HG02588 (cell line): ENCODE data around the gene TOX2.

Source experiments
- ATAC-seq: cut with Tn5 transposase; IDR thresholded peaks from one replicate; pipeline ENCODE4 v1.9.1; 2021; ENCODE audit warnings: mild to moderate bottlenecking, moderate library complexity; ENCODE audit not compliant: unreplicated experiment

Gene TOX2

DNA sequence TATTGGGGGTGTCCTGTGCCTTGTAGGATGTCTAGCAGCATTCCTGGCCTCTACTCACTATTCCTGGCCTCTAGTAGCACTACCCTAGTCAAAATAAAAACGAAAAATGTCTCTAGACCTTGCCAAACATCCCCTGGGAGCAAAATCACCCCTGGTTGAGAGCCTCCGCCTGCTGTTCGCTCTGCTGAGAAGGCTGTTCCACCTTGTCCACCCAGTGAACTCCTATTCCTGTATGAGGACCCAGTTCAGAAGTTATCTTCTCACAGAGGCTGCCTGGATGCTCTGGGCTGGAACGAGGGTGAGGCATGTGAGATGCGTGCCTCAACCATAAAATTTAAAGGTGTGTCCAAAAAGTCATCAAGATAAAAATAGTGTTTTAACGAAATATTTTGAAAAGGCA lies 101.9 kb downstream of the TOX2 start:
- ATAC-seq: no peak

DNA sequence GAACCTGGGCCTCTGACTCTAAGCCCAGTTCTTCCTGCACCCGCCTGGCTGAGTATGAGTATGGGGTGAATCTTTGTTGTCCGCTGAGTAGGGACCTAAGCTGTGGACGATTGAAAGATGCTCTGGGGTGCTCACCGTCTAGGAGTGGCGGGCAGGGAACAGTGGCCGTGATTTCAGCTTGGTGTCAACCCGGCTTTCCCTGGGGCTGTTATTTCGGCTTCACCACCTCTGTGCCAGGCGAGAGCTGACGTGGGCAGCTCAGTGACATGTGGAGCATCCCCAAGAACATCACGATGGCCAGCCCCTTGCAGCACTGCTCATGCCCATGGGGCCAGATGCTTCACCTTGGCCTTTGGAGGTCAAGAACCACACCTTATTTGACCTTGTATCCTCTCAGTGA lies 102.6 kb downstream of the TOX2 start:
- no peak for ATAC-seq

DNA sequence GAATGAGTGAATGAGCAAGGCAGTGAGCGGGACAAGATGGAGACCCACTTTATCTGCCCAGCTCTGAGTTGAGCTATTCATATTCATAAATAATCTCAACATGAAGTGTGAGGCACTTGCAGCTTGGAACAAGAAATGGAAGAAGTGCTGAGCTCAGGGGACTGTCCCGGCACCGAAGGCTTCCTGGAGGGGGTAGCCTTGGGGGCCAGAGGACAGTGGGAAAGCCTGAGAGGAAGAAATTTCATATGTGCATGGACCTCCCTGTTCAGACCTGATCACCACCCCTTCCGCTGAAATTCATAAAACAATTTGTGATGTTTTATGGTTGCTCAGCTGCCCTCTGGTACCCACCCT lies 103.2 kb downstream of the TOX2 start:
- no peak for ATAC-seq

DNA sequence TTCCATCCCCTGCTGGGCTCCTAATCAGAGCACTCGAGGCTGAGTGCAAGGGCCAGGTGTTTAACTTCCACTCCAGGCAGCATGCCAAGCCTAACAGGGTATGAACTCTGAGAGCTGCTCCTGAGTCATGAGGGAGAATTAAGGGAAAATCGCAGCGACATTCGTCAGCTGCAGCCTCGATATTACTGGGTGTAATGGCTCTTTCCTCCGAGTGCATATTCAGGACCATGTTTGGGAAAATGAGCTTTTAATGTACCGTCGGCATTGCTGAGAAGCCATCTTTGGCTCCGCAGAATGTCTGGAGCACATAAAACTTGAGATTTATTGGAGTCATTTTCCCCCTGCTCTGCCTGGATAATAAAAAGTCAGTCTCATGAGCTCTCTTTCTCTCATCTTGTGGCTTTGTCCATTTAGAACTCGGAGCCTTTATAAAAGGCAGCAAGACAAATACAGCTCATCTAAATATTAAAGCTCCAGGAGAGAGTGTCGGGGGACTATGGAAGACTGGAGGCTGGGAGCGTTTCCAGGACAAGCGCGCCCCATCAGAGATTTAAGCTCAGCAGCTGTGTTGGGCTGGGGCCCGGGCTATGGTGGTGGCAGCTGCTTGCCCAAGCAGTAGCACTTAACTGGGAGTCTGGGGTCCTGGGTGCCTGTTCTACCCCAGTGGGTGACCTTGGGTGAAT lies 103.7 kb downstream of the TOX2 start:
- ATAC-seq: no peak

DNA sequence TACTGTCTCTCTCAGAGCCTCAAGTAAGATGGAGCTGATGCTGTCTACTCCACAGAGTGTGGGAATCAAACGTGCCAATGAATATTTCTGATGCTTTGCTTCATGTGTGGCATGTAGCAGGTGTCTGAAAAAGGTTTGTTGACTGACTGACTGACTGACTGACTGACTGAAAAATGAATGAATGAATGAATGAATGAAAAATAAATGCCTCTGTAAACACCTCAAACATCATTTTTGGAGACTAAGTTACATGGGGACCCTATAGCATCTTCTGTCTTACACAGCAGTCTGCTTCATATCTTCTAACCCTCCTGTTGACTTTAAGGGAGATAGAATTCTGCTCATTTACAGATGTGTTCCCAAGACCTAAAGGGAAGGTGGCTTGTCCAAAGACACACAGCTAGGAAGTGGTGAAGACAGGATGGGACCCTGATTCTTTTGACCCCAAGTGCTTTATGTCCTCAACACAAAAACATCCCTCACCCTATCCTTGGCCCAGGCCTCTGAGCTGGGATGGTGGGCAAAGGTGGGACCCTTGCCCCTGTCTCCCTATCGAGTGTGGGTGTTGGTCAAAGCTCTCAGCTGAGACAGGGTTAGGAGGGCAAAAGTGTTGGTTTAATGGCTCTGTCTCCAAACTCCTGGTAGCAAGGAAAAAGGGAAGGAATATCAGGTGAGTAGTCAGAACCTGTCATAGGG lies 104.4 kb downstream of the TOX2 start:
- no peak for ATAC-seq

DNA sequence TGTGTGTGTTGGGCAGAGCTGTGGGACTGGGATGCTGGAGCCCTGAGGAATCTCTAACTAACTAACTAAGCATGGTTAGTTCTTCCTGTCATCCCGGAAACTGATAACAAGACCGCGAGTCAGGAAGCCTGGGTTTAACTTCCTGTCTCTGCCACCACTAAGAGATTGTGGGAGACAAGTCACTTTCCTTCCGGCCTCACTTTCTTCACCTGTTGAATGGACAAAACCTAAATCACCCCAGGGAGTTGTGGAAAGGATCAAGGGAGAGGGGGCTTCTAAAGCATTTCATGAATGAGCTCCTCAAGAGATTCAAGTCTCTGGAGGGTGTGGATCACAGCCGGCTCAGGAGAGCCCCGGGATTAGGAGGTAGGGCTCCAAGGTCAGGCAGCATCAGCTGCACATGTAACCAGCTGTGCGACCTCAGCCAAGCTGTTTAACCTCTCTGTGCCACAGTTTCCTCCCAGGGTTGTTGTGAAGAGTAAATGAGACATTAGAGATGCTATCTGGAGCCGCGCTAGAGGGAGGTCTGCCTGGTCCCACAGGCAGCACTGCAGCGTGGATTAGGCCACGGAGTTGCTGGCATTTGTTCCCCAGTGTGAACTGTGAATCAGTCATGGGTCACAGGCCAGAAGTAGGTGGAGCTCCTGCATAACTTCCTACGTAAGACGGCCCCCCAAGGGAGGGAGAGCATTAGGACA lies 105.1 kb downstream of the TOX2 start:
- no peak for ATAC-seq

DNA sequence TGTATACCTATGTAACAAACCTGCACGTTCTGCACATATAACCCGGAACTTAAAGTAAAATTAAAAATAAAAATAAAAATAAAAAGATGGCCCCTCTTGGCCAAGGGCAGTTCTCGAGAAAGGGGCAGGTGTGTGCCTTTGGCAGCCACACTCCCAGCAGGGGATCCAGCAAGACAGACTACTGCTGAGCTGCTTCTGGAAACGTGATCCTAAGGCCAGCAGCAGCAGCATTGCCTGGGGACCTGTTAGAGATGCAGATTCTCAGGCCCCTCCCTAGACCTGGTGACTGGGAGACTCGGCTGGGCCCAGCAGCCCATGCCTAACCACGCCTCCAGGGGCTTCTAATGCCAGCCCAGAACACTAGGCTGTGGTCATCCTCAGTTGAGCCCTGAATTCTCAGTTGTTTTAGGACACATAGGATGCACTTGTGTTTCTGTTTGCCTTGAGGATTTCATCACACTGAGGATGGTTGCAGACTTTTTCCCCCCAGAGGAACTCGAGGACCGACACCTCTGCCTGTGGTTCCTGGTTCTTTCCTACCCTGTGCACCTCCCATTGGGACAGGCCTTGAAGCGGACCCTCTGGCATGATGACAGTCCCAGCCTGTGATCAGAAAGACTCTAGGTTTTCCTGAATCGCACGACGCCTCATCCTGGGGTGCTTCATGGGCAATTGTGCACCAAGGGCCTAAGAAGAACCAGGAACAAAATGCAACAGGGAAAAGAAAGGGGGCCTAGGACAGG lies 105.9 kb downstream of the TOX2 start:
- ATAC-seq: no peak

DNA sequence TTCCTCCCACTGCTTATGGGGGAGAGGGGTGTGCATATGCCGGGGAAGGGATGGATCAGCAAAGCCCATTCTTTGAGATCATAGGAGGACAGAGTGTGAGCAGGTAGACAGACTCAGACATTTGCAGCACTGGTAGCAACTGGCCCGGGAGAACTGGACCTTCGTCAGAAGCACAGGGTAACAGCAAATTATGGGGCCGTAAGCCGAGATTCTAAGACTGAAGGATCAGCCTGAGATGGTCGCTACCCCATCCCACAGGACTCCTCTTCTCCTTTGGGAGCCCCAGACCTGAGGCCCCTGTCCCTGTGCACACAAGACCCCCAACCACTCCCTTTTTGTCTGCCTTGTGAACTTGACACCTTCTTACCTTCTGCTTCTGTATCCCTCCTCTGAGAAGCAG lies 106.5 kb downstream of the TOX2 start:
- ATAC-seq: no peak

DNA sequence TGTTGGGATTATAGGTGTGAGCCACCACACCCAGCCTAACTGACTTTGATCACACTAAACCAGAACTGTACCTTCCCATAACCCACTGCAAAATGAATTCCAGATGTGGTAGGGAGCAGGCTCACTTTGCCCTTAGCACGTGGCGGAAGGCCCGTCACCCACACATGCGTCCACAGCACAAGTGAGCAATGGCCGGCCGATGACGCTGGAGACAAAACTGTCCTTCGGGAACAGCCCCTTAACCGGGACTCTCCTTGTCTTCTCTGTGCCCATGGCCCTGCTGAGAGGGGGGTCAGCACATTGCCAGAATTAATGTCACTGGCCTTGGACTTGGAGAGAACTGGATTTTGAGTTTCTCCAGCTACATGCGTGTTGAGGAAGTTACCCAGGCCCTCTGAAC lies 107.2 kb downstream of the TOX2 start:
- ATAC-seq: no peak

DNA sequence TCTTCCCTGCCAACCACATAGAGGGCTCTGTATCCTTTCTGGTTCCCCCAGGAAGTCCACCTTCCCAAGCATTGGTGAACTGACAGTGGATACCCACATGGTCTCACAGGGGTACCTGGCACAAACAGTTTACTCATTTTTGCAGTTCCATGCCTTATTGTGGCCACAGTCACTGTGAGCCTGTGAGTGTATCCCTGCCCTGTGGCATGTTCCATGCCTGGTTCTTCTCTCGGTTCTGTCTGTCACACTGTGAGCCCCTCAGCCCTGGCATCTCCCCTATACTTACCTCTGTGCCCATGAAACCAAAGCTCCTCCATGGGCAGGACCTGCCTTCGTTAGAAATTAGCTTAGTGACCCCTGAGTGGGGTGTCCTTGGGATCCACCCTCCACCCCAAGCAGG lies 107.8 kb downstream of the TOX2 start:
- no peak for ATAC-seq

DNA sequence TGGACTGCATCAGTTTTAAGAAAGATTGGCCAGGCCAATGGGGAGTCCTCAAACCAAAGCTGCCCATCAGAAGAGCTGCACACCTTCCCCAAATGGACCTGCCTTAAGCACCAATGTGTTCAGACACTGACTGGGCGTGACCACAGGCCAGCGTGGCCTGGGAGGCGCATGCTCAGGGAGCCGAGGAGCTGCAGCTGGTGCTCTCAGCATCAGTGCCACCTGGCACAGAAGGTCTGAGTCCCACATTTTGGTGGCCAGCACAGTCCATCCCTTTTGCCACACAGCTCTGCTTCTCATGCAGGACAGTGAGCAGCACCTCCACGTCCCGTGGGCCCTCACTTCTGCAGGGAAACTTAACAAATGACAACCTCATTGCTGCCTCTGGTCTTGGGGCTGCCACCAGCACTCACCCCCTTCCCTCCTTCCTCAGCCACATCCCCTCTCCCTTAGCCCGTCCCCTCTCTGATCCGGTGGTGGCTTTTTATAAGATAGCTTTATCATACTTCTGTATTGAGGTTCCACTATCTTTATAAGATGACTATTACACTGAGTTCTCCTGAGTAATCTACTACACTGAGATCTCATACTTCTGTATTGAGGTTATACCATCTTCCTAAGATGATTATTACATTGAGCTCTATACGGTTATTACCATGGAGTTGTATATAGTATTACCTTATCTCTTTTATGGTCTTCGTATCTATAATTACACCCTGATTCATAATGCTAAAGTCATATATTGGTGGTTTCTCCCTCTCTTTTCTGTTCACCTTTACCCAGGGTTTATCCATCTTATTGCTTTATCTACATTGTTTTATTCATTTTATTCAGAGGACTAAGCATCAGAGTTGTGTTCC lies 109.1 kb downstream of the TOX2 start:
- ATAC-seq: no peak

DNA sequence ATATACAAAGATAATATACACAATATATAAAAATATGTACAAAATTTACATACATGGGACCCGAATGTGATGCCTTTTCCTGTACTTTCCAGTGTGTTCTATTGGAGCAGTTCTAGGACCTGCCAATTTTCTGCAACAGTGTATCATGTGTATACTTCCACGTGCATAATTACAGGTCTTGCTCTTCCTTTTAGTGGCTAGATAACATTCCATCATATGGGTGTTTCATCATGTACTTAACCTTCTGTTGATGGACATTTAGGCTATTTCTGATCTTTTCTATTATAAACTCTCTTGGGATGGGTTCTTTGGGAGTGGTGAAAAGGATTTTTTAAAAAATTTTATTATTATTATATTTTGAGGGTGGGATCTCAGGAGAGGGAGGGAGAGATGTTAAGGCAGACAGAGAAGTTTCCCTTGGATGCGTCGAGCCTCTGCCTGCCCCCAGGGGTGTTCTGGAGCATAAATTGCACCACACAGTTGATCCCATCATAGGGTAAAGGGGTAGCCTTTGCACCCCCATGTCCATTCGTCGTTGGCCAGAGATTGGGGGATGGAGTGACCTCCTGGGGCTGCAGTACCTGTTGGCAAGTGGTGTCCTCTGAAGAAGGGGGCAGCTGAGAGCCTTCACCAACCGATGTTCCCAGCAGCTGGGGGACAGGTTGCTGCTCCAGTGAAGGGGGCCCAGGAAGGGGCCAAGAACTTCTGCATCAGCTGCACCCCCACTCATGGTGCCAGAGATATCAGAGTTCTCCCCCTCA lies 110.3 kb downstream of the TOX2 start:
- no peak for ATAC-seq

DNA sequence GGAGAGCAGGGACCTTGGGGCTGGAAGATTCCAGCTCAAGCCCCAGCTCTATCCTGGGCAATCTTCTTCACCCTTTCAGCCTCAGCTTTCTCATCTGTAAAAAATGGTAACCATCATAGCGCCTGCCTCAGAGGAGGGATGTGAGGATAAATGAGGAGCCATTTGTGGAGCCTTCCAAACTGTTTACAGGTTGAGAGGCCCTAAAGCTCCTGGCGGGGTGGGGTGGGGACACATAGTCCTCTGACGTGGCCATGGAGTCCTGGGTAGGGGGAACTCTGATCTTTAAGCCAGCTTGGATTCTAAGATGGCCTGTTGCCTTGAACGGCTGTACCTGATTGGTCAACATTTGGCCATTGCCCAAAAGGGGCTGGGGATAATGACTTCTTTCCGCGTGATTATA lies 111.1 kb downstream of the TOX2 start:
- ATAC-seq: no peak

DNA sequence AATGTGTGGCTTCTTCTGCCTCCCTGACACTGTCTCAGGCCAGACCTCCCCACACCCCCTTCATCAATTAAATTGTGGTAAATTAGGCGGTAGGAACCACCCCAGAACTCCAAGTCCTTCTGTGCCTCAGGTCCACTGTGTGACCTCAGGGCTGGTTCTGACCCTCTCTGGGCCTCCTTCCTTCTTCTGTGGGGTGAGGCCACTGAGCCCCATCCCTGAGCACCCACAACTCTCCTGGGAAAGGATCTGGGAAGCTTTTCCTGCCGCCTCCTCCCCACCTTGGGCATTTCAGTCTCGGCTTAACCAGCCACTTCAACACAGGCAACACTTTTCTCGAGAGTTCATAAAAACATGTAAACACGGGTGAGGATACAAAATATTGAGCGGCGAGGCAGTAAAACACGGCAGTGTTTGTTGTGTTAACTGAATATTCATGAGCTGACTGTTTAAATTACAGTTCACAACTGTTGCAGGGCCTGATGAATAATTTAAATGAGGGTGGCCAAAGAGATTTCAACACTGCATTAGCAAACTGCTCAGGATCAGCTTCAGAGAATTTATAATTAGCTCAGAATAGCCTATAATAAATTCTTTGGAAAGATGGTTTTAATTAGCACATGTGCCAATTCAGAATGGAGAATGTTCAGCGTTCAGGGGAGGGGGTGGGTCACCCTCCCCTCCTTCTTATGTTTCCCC lies 112.1 kb downstream of the TOX2 start:
- ATAC-seq: no peak

DNA sequence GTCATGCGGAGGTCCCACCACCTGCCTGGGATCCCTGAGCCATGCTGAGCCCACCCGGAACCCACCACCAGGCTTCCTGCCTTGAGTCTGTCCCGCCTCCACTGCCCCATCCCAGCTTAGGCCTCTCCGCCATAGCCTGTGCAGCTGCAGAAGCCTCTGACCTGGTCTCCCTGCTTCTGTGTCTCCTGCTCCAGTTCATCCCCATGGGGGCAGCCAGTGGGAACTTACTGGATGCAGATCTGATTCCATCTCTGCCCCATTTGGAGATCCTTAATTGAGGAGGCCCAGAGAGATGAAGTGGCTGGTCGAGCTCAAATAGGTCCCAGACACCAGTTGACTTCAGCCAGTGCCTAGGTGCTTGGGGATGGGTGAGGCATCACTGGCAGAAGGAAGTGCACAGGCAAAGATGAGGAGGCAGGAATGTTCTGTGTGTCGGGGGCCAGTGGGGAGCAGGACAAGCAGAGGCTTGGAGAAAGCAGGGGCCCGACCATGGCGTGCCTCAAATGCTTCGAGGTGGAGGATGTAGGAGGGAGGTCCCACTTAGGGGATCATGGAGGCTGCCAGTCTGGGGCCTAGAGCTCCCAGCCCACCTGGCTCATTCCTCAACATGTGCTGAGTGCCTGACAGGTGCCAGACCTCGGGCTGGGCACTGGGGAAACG lies 112.8 kb downstream of the TOX2 start:
- ATAC-seq: no peak

DNA sequence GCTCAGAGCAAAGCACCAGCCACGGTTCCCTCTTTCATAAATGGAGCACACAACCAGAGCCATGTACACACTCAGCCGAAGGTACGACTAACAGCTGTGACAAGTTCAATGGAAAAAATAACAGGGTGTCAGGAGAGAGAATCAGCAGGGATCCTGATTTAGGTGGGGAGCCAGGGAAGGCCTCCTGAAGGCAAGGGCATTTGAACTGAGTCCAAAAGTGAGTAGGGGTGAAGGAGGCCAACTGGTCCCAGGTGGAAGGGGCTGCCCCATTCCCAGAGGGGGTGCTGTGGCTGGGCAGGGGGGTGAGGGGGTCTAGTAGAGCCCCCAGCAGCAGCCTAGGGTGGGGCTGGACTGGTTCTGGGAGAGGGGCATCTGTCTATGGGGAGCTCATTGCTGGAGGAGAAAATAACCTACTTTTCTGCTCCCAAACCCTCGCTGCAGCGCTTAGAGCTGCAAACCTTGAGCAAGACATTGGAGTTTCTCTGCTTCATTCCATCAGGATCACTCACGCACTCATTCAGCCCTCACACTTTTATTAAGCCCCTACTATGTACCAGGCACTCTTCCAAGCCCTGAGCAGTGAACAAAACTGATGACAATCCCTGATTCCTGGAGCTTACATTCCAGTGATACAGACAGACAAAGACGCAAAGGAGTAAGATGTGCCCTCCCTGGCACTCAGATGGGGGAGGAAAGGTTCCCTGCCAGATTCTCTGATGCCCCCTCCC lies 113.5 kb downstream of the TOX2 start:
- ATAC-seq: no peak

DNA sequence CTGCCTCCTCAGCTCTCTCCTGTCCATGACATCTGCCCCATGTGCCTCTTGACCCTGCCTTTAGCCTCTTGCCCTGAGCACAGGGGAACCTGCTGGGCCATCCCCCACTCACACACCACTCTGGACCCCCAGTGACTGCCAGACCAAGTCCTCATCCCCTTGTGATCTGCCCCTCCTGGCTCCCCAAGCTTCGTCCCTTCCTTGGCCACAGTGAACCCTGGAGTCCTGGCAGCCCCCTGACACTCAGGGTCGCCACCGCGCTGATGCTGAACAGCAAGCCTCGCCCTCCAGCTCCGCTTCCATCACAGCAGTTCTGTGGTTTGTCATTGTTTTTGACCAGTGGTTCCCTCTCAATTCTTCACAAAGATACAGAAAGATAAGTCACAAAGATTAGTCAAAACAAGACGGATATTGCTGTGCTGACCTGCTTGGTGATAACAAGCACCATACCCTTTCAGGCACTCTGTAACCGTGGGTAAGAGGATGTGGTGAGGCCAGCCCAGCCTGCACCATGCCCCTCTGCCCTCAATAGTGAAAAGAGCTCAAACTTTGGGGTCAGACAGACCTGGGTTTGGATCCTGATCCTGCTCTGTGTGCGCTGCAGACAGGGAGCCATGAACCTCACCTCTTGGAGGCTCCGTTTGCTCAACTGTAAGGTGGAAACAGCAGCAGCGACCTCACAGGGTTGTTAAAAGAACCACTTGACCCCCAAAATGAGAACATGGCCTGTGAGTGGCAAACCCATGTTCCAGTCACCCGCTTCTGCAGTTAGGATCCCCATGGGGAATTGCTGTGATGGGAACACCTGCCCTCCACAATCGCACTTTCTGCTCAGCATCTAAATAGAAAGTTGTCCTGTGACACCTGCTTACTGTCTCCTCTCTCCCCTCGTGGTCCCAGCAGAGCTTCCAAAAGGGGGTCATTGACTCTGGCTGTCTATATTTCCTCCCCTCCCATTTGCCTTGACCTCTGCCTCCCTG lies 114.5 kb downstream of the TOX2 start:
- no peak for ATAC-seq
